Germinal center (tissue), 1 donor: ENCODE measurements around the gene ABCB11.

Experiments
- DNase-seq: peaks from one replicate; pipeline ENCODE4 v3.0.0; 2012; ENCODE audit warnings: mixed read lengths, low spot score

The ABCB11 gene

DNA sequence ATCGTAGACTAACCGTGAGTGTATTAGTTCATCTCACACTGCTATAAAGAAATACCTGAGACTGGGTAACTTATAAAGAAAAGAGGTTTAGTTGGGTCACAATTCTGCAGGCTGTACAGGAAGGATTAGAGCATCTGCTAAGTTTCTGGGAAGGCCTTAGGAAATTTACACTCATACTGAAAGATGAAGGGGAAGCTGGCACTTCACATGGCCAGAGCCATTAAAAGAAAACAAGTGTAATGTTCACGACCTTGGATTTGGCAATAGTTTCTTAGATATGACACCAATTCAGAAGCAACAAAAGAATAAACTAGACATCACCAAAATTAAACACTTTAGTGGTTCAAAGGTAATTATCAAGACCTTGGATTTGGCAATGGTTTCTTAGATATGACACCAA, 23.8 kb downstream of the ABCB11 start:
- no peak for DNase-seq

DNA sequence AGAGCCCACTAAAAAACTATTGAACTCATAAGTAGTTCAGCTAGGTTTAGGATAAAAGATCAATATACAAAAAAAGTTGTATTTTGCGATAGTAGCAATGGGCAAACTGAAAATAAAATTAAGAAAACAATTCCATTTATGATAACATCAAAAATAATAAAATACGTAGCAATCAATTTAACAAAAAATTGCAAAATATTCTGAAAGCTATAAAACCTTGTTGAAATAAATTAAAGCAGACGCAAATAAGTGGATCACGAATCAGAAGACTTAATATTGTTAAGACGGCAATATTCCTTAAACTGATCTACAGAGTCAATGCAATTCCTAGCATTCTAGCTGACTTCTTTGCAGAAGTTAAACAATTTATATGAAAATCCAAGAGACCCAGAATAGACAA, 24.5 kb downstream of the ABCB11 start:
- DNase-seq: no peak

DNA sequence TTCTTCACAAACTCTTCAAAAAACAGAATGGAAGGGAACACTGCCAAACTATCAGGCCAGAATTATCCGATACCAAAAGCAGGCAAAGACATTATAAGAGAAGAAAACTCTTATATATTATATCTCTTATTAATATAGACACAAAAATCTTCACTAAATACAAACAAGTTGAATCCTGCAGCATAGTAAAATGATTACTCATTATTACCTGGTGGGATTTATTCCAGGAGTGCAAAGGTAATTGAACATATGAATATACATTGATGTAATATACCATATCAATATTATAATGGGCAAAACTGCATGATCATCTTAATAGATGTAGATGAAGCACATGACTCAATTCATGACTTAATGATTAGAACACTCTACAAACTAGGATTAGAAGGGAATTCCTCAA, 25.1 kb downstream of the ABCB11 start:
- DNase-seq: no peak

DNA sequence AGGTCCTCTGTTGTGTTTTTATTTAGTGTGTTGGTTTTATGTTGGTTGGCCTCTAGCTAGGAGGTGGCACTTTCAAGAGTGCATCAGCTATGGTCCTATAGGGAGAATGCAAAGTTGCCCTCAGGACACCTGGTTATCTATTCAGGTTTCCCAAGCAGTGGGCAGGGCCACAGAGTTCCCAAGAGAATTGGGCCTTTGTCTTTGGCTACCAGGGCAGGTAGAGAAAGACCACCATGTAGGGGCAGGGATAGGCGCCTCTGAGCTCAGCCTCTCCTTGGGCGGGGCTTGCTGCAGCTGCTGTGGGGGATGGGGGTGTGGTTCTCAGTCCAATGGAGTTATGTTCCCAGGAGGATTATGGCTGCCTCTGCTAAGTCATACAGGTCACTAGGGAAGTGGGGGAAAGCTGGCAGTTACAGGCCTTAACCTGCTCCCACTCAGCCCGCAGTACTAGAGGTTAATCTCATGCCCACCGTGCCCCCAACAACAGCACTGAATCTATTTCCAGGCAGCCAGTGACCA, 26.0 kb downstream of the ABCB11 start:
- DNase-seq: no peak

DNA sequence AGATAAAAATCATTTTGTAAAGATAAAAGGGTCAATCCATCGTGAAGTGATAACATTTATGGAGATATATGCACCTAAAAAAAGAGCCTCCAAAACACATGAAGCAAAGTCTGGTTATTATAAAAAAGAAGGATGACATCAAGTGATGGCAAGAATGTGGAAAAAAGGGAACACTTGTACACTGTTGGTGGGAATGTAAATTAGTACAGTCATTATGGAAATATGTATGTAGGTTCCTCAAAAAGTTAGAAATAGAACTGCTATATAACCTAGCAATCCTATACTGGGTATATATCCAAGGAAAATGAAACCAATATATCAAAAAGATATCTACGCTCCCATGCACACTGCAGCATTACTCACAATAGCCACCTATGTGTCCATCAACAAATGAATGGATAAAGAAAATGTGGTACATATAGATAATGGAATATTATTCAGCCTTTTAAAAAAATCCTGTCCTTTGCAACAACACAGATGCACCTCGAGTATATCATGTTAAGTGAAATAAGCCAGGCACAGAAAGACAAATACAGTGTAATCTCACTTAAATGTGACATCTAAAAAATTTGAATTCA, 28.9 kb downstream of the ABCB11 start:
- DNase-seq: no peak

DNA sequence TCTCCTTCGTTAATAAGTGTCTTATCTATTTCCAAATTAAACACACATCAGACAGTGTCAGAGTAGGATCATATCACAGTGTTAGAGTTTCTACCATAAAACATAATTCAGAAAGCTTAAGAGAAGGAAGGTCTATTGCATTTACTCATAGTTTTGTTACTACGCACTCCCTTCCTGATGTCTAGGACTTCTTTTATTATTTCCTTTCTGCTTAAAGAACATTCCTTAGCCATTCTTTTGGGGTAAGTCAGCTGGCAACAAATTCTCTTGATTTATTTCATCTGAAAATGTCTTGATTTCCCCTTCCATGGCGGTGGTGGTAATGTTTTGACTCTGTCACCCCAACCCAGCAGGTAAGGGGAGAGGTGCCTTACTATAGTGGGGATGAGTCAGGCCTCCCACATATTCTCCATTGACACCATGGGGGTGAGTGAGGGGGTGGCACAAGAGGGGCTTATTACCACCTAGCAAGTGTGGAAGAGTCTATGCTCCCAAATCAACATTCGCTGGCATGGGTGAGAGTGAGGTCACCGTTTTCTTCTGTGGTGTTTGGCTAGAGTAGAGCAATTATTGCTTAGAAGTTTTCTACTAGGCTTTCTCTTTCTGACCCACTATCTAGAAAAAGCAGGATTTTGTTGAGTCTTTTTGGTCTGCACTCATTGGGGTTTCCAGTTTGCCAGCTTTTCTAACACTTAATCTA, 29.9 kb downstream of the ABCB11 start:
- DNase-seq: no peak

DNA sequence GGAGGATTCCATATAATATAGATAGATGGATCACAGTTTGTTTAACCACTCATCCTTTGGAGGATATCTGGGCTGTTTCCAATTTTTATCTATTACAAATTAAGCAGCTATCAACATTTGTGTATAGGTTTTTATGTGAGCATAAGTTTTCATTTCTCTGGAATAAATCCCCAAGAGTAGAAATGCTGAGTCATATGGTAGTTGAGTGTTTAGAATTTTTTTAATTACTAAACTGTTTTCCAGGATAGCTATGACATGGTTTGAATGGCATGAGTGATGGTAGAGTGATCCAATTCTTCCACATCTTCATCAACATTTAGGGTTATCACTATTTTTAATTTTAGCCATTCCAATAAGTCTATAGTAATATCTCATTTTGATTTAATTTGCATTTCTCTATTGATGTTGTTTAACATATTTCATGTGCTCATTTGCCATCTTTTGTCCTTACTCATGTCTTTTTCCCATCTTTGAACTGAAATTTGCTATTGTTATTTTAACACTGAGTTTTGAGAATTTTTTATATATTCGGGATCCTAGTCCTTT, 31.4 kb downstream of the ABCB11 start:
- DNase-seq: no peak

DNA sequence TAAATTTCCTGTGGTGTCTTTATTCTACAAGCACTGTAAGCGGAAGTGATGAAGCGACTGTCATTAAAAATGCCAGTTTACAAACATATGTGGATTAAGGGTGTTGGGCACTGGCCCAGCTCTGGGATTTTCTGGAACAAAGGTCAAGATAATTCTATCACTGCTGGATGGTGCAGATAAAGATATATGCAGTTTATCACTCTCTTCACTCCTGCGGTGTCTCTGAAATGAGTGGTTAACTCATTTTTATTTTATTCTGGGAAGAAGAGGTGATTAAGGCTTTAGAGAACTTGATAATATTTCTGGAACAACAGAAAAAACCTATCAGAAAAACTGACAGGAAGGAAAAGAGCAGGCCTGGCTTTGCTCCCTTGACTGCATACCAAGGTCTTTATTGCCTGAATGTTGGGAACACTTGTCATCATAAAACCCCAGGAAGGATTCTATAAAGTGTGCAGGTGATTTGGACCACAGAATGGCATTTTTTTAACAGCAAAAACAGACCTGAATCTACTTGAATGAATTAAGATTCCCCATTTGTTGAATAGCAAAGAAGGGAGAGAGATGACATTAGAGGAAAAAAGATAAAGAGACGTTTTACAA, 32.4 kb downstream of the ABCB11 start:
- DNase-seq: no peak

DNA sequence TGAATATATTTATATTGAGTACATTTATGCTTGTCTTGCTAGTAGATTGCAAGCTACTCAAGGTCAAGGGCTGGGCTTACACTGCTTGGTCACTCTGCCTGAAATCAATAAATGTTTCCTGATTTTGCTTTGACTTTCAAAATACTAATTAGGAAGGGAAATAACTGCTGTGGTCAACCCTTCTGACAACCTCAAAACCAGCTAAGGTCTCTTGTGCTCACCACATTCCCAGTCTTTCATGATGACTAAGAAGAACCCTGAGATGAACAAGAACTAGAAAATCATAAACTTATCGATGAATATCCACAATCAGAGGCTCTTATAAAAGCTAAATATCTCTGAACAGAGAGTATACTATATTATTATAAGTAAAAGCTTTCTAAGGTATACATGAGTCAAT, 33.3 kb downstream of the ABCB11 start:
- no peak for DNase-seq

DNA sequence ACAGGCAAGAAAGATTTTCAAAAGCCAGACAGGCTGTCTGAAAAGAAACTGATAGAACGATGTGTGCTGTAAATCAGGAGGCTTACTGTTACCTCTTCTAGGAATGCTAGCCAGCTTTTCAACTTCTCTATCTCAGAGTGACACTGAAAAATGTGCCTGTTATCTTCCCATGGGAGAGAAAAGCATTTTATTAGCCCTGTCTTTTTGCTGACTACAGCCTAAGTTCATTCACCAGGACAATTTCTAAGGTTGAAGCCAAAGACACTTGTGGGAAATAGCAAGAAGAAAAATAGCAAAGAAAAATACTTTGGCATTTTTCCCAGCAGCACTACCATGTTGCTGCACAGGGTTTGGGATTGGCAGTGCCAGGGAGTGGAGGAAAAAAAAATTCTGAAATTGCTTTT, 34.0 kb downstream of the ABCB11 start:
- no peak for DNase-seq

DNA sequence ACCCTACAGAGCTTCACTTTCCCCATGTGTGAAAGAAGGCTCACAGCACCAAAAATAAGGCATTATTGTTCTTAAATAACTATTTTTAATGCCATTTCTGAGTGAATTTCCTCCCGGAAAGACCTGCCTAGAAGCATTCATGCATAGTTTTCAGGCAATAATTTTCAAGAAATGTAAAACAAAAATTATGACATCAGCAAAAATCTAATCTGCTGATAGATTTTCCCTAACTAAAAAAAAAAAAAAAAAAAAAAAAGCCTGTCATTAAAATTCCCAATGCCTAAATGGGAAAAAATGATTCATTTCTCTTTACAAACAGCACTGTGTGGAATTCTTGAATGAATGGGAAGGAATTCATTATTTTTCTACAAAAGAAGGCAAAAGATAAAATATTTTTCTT, 35.4 kb downstream of the ABCB11 start:
- DNase-seq: no peak

DNA sequence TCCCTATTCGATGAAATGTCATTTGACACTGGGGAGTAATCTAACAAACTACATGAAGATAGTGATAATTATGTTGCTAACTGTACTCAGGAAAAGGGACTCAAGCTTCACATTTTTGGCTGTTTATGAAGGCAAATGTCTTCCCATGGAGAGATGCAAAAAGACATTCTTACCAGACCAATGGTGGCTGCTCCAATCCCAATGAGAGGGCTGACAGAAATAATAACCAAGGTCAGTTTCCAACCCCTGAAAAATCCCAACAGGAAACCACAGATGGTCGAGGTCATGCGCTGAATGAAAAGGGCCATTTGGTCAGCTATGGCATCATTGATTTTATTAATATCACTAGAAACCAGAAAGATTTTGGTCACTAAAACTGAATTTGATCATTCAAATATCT, 37.6 kb downstream of the ABCB11 start:
- no peak for DNase-seq

DNA sequence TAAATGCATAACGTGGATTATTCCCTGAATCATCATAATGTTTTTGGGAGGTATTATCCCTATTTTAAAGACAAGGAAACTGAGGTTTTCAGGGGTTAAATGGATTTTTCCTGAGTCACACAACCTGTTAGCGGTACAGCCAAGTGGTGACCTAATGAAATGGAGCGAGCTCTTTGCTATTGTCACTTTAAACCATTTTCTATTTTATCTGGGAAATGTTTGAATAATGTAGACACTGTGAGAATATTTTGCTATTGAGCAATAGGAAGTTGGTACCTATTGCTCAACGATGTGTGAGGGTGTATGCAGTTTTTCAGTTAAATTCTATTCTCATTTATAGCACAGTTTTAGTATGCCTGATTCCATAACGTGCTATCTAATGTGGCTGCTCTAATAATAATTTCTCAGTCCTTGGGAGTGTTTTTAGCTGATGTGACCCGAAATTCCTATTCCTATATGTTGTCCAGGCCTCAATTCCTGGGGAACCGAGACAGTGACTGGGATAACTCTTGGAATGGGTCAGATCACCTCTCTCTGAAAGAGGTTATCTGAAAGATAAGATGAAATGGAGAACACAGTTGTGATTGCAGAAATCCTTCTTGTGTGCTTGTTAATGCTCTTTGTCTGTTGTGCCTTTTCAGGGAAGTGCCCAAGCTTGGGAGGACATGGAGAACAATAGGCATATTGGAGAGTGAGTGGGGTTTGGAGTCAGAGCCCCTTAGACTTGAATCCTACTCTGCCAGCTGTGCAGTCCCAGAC, 38.4 kb downstream of the ABCB11 start:
- DNase-seq: no peak

DNA sequence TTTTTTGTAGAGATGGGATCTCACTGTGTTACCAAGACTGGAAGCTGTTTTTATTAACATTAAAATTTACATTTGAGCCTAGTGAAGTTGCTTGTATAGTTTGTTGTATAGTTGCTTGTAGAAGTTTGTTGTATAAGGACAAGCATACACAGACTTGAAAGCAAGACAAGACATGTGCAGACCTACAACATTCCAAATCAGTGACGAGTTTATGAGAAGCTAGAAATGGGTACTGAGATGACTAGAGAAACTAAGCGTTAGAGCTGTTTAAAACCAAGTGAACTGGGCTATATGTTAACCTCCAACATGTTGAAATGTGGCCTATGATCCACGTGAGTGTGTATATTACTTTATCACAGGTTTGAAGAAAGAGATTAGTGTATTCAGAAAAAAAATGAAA, 39.1 kb downstream of the ABCB11 start:
- DNase-seq: no peak

DNA sequence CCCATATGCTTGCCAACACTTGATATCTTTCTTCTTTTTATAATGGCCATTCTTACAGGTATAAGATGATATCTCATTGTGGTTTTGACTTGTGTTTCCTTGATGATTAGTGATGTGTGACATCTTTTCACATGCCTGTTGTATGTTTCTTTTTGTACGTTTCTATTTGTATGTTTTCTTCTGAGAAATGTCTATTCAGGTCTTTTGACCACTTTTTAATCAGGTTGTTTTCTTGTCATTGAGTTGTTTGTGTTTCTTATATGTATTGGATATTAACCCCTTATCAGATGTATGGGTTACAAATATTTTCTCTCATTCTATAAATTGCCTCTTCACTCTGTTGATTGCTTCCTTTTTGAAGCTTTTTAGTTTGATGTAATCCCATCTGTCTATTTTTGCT, 42.4 kb downstream of the ABCB11 start:
- no peak for DNase-seq

DNA sequence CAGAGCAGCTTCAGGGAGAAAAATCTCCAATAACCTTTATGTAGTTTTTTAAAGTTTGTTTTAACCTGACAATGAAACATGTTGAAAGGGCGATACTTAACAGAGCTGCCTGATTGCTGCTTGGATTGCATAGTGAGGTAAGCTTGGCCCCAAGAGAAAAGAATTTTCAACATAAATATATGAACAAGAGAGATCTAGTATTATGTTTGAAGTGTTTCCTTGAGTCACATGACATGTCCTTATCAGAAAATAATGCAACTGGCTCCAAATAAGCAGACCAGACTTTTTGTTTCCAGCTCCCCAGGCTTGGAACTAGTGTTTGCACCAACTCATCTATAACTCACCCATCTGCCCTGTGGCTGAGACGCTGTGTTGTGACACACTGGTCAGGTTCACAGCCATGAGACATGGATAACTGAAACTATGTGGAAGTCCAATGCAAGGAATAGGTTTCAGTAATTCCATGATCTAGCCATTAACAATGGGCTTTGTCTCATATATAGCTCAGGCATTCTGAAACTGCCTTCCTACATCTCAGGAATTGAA, 44.7 kb downstream of the ABCB11 start:
- no peak for DNase-seq

DNA sequence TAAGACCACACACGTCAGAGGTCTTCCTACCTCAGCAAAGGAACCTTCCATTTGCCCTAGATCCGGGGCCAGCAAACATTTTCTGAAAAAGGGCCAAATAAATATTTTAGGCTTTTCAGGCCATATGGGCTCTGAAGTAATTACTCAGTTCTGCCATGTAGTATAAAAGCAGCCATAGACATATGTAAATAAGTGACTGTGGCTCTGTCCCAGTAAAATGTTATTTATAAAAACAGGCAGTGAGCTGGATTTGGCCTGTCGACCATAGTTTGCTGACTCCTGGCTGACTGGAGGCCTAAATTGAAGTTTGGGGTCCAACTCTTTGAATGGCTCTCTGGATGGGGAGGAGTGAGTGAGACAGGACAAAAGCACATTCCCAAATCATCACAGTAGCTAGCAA, 49.5 kb downstream of the ABCB11 start:
- no peak for DNase-seq

DNA sequence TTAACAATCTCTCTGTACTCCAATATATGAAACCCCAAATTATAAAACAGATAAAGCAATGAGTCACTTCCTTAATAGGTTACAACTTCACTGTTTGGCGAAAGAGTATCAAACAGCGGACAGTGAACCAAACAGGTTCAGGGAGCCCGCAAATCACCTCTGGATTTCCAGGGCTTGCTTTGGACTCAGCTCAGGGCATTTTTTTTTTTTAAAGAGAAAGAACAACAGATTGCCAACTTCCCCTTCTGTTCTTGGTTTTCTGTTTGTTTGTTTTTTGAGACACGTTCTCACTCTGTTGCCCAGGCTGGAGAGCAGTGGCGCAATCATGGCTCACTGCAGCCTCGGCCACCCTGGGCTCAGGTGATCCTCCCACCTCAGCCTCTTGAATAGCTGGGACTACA, 52.7 kb downstream of the ABCB11 start:
- no peak for DNase-seq

DNA sequence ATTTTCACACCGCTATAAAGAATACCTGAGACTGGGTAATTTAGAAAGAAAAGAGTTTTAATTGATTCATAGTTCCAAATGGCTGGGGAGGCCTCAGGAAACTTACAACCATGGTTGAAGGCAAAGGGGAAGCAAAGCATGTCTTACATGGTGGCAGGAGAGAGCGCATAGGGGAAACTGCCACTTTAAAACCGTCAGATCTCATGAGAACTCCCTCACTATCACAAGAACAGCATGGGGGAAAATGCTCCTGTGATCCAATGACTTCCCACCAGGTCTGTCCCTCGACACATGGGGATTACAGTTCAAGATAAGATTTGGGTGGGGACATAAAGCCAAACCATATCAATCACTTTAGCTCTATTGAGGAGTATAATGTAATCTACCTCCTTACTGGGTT, 53.5 kb downstream of the ABCB11 start:
- DNase-seq: no peak

DNA sequence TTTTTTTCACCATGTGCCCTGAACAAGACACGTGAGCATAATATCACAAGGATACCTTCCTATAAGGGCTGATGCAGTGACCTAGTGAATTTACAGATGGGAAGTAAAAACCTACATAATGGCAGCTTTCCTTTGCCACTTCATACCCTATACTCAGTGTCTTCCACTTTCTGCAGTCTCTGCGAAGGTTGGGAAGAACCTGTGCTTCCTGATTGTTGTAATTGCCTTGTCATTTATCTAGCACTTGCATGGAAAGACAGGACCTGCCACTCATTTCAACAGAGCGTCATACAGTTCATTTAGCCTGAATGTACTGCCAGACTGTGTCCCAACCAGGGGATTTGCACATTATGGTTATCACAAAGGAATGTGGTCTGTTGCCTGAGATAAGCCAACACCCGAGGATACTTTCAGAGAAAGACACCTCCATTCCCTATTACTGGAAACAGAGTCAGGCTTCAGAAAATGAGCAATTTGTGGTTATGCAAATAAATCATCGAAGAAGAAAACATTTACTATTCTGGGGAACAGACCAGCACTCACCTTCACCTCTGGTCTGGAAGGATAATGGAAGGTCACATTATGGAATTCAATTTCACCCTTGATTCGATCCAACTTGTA, 55.0 kb downstream of the ABCB11 start:
- no peak for DNase-seq

DNA sequence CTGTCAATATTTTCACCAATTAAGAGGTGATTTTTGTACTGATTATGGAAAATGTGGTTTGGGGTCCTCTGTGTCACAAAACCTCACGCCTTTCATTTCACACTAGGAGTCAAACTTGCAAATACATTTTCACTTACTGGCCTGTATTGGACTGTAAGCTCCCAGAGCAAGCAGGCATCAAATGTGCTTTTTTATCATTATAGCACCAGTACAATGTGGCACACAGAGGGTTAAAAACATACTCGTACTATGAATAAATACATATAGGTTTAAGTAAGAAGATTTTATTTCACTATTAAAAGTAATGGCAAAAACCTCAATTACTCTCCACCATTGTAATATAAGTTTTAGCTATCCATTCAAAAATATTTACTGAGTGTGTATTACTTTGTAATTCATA, 56.7 kb downstream of the ABCB11 start:
- DNase-seq: no peak

DNA sequence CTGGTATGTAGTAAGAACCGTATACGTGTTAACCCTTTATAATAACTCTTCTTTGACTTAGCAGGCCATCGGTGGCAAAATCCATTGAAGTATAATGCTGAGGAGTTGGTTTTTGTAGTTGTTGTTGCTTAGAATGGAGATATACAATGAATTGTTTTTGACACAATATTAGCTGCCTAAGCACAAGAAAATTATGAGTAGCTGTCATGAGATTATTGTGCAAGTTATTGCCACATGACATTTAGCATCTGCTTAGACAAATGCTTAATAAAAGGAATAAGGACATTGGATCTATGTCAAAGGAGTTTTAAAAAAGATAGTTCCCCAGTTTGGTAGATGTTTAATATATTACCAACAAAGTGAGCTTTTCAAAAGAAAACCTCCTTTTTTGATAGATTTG, 59.9 kb downstream of the ABCB11 start:
- no peak for DNase-seq
